ENCODE measurements around the gene OR2A7.
"Not testable (repeated sequence)": the region's sequence is repeated elsewhere in the genome, so short reads cannot be mapped to it uniquely, and the experiment has no call there.

GRCh38 chr7:144246967-144247366 lies 17.6 kb downstream of the OR2A7 start:
- TF ChIP-seq ZNF274 (IDR thresholded peaks at IDR 0.05; ENCODE audit: low read depth, low read length); YY1 (IDR thresholded peaks at IDR 0.05; ENCODE audit: insufficient read depth, insufficient read length): not testable (repeated sequence)

Measured in NT2/D1 (cell line).